Fibroblast of pulmonary artery (primary cell): Measurements from ENCODE around the gene GLCCI1.

Source experiments
- DNase-seq: peaks from one replicate; pipeline ENCODE4 v3.0.0-alpha.2; 2010; ENCODE audit warnings: low read depth
- H3K4me3 ChIP-seq: replicated peaks from 2 replicates; pipeline ENCODE4 v1.5.1; 2011; ENCODE audit warnings: low read depth, mild to moderate bottlenecking, control low read depth, low read length, moderate library complexity
- CTCF ChIP-seq: IDR thresholded peaks from 2 replicates; pipeline ENCODE4 v1.5.1; 2011; ENCODE audit warnings: mild to moderate bottlenecking, control low read depth, low read length, inconsistent platforms; ENCODE audit errors: missing control alignments

GLCCI1 gene

GRCh38 chr7:8126601-8127167, 158.1 kb downstream of the GLCCI1 start:
- no peak for DNase-seq
- H3K4me3 ChIP-seq: no peak overlapping the region
- no peak for TF ChIP-seq CTCF

GRCh38 chr7:8128449-8129317, 160.1 kb downstream of the GLCCI1 start:
- H3K4me3 ChIP-seq: no peak overlapping the region
- TF ChIP-seq CTCF: no peak
- DNase-seq: no peak

GRCh38 chr7:8129318-8129659, 160.7 kb downstream of the GLCCI1 start:
- TF ChIP-seq CTCF: no peak
- H3K4me3 ChIP-seq: no peak overlapping the region
- DNase-seq: no peak

GRCh38 chr7:8130663-8131062, 162.1 kb downstream of the GLCCI1 start:
- H3K4me3 ChIP-seq: no peak overlapping the region
- DNase-seq: no peak
- TF ChIP-seq CTCF: no peak

GRCh38 chr7:8131694-8132605, 163.4 kb downstream of the GLCCI1 start:
- TF ChIP-seq CTCF: no peak
- H3K4me3 ChIP-seq: no peak overlapping the region
- DNase-seq: no peak

GRCh38 chr7:8133188-8133848, 164.7 kb downstream of the GLCCI1 start:
- TF ChIP-seq CTCF: no peak
- no peak overlapping the region for H3K4me3 ChIP-seq

More at GRCh38 chr7:8133188-8133848, 164.7 kb downstream of the GLCCI1 start:
- no peak for DNase-seq
